HepG2 (cell line): ENCODE results near the gene C2orf92. TPM values are rescaled to one million over a fixed set of nuclear protein-coding genes. Genes with fewer than 3 reads are reported as not detected.

Experiments
- AHR ChIP-seq: IDR thresholded peaks from 2 replicates; pipeline ENCODE4 v1.6.1; 2018; ENCODE audit warnings: missing genetic modification reagents, missing compliant biosample characterization
- ATF4 ChIP-seq, 2 experiments: fragments of 450-650 bp in 1 of 2; sonication (generic) in 1 of 2; formaldehyde crosslinking; IDR thresholded peaks; 2 replicates each; pipeline versions ENCODE4 v1.5.0 to v1.8.0; 2020 to 2022; ENCODE audit warnings: mild to moderate bottlenecking in 1 of 2, missing genetic modification reagents in 1 of 2
- CCAR2 ChIP-seq: fragments of 200-400 bp; formaldehyde crosslinking; optimal IDR thresholded peaks from 2 replicates; pipeline ENCODE3; 2018; ENCODE audit warnings: low read depth, mild to moderate bottlenecking, low read length, moderate library complexity
- CTCF ChIP-seq: sonication (generic); formaldehyde crosslinking; IDR thresholded peaks from 2 replicates; pipeline ENCODE4 v1.5.0; 2020; ENCODE audit warnings: mild to moderate bottlenecking, missing genetic modification reagents, moderate library complexity
- DRAP1 ChIP-seq: IDR thresholded peaks from 2 replicates; pipeline ENCODE4 v1.6.1; 2016; ENCODE audit warnings: missing genetic modification reagents, missing compliant biosample characterization
- GPN1 ChIP-seq: sonication (generic); formaldehyde crosslinking; IDR thresholded peaks from 2 replicates; pipeline ENCODE4 v1.5.1; 2020; ENCODE audit warnings: missing genetic modification reagents, borderline replicate concordance
- KDM6A ChIP-seq: IDR thresholded peaks from 2 replicates; pipeline ENCODE4 v1.6.1; 2016; ENCODE audit warnings: low read depth
- SAP130 ChIP-seq: IDR thresholded peaks from 2 replicates; pipeline ENCODE4 v1.6.1; 2016; ENCODE audit warnings: low read depth
- SNAPC2 ChIP-seq: sonication (generic); formaldehyde crosslinking; IDR thresholded peaks from 2 replicates; pipeline ENCODE4 v1.8.1; 2022; ENCODE audit warnings: mild to moderate bottlenecking, missing genetic modification reagents
- STAT5B ChIP-seq: sonication (generic); formaldehyde crosslinking; IDR thresholded peaks from 2 replicates; pipeline ENCODE4 v1.4.0; 2020; ENCODE audit warnings: missing genetic modification reagents
- XRCC5 ChIP-seq: fragments of 200-400 bp; formaldehyde crosslinking; optimal IDR thresholded peaks from 2 replicates; pipeline ENCODE3; 2017; ENCODE audit warnings: mild to moderate bottlenecking, low read length
- ZFP36L1 ChIP-seq: sonication (generic); formaldehyde crosslinking; IDR thresholded peaks from 2 replicates; pipeline ENCODE4 v1.8.0; 2022; ENCODE audit warnings: mild to moderate bottlenecking, missing genetic modification reagents, moderate library complexity
- ZFP41 ChIP-seq: sonication (generic); formaldehyde crosslinking; IDR thresholded peaks from 2 replicates; pipeline ENCODE4 v1.4.0; 2020; ENCODE audit warnings: mild to moderate bottlenecking, missing genetic modification reagents, borderline replicate concordance
- ZKSCAN8 ChIP-seq: IDR thresholded peaks from 2 replicates; pipeline ENCODE4 v1.6.1; 2016; ENCODE audit warnings: borderline replicate concordance, missing genetic modification reagents, missing compliant biosample characterization
- ZNF318 ChIP-seq: sonication (generic); formaldehyde crosslinking; IDR thresholded peaks from 2 replicates; pipeline ENCODE4 v1.4.0; 2020; ENCODE audit warnings: mild to moderate bottlenecking, missing genetic modification reagents
- ZNF33A ChIP-seq: sonication (generic); formaldehyde crosslinking; IDR thresholded peaks from 2 replicates; pipeline ENCODE4 v1.5.1; 2020; ENCODE audit warnings: missing genetic modification reagents, mild to moderate bottlenecking, moderate library complexity, borderline replicate concordance
- ZNF354B ChIP-seq: sonication (generic); formaldehyde crosslinking; IDR thresholded peaks from 2 replicates; pipeline ENCODE4 v1.8.0; 2022; ENCODE audit warnings: mild to moderate bottlenecking, missing genetic modification reagents
- ZNF746 ChIP-seq: sonication (generic); formaldehyde crosslinking; IDR thresholded peaks from 2 replicates; pipeline ENCODE4 v1.8.0; 2022; ENCODE audit warnings: mild to moderate bottlenecking, missing genetic modification reagents
- polyA plus RNA-seq, 8 experiments: library from polyadenylated mRNA; depleted of rRNA in 3 of 8; stranded (reverse) in 7 of 8; unstranded in 1 of 8; fragments of >200 nt; fragmentation: Illumina TruSeq in 4 of 8; extraction: Trizol in 4 of 8; gene quantifications; 2 replicates each; pipeline versions ENCODE4 v1.2.1 to v1.2.3, GENCODE V29; 2011 to 2016; ENCODE audit warnings: low read depth in 4 of 8, missing spikeins in 1 of 8, mixed read lengths in 1 of 8; ENCODE audit not compliant: insufficient read depth in 1 of 8
- total RNA-seq, 5 experiments: library from RNA; depleted of rRNA; stranded (reverse); fragments of >200 nt; fragmentation: Illumina TruSeq; extraction: Trizol; gene quantifications; 2 replicates each; pipeline ENCODE4 v1.2.3, GENCODE V29; 2016; ENCODE audit warnings: low read depth in 1 of 5

Gene C2orf92
- total and polyA plus RNA-seq, 2 of the 13 experiments (the other 11 are each of a cell fraction or from before 2014, with no cell fraction given): 4.9 to 5.0 TPM

GRCh38 chr2:97697252-97698235 is 28.0 kb downstream of the C2orf92 start (continued):
- TF ChIP-seq ATF4 (CRISPR knock-in tag; IDR thresholded peaks at IDR 0.05) (no peak), CCAR2 (no peak), STAT5B (no peak), SAP130 (CRISPR knock-in tag) (peak; percentile 20; the same call in 1 of the 2 replicates), ZKSCAN8 (CRISPR knock-in tag) (no peak; the same call in 1 of the 2 replicates), DRAP1 (CRISPR knock-in tag) (0 out of 2 replicates have a peak, but pooled peaks have one; percentile 26), SNAPC2 (CRISPR knock-in tag) (no peak), GPN1 (CRISPR knock-in tag) (no peak), ZFP41 (CRISPR knock-in tag) (no peak), ZNF33A (CRISPR knock-in tag) (no peak), CTCF (peak; percentile 96), AHR (CRISPR knock-in tag) (no peak), ZFP36L1 (CRISPR knock-in tag) (no peak), KDM6A (CRISPR knock-in tag) (no peak), XRCC5 (peak; percentile 44), ZNF746 (CRISPR knock-in tag) (no peak), ZNF318 (CRISPR knock-in tag) (no peak), ZNF354B (CRISPR knock-in tag) (no peak)
